IMR-90 (cell line): ENCODE data around the gene ERMAP. TPM values are rescaled to one million over a fixed set of nuclear protein-coding genes. Genes with fewer than 3 reads are reported as not detected.
A peak's percentile ranks its signal among the peaks of the same experiment; 100 is the strongest.

Experiments
- ATAC-seq: fragments of 200-7000 bp; cut with Tn5 transposase; 2 replicates; pipeline ENCODE4 v1.9.1; 2020; ENCODE audit warnings: low read depth, mild to moderate bottlenecking, moderate library complexity
- BruUV-seq: library from RNA; stranded (reverse); fragments of 400-500 nt; replicated peaks from 2 replicates; lab custom pipeline; 2021; lab: Mats Ljungman, UMichigan
- CTCF ChIA-PET: fragments of 300-600 bp; formaldehyde crosslinking; extraction: SDS; loops from one replicate; lab custom pipeline; 2021; ENCODE audit warnings: antibody characterized with exemption; lab: Yijun Ruan, JAX
- POLR2A ChIA-PET: fragments of 300-600 bp; sonication (Branson Sonifier 250); formaldehyde crosslinking; loops from one replicate; lab custom pipeline; 2022; ENCODE audit warnings: antibody characterized with exemption; ENCODE audit not compliant: unreplicated experiment; lab: Charles Lee
- DNase-seq: peaks from one replicate; pipeline ENCODE4 v3.0.0; 2013
- H2AFZ ChIP-seq: replicated peaks from 2 replicates; pipeline ENCODE3; 2013; ENCODE audit warnings: low read length, mild to moderate bottlenecking; ENCODE audit not compliant: poor library complexity
- H2AK5ac ChIP-seq: 2 replicates; pipeline ENCODE4 v1.6.1; 2013; ENCODE audit warnings: low read depth, low read length, inconsistent platforms
- H2AK9ac ChIP-seq: replicated peaks from 2 replicates; pipeline ENCODE3; 2013; ENCODE audit warnings: mild to moderate bottlenecking, low read depth, low read length, moderate library complexity; ENCODE audit not compliant: poor library complexity
- H2BK120ac ChIP-seq: 2 replicates; pipeline ENCODE4 v1.6.1; 2013; ENCODE audit warnings: low read depth, low read length, inconsistent platforms
- H2BK15ac ChIP-seq: 3 replicates; pipeline ENCODE4 v1.6.1; 2013; ENCODE audit warnings: low read depth, low read length, inconsistent platforms
- H2BK20ac ChIP-seq: 2 replicates; pipeline ENCODE4 v1.6.1; 2013; ENCODE audit warnings: low read depth, mild to moderate bottlenecking, inconsistent platforms, low read length, moderate library complexity
- H2BK5ac ChIP-seq: 2 replicates; pipeline ENCODE4 v1.6.1; 2013; ENCODE audit warnings: mild to moderate bottlenecking, low read depth, low read length, inconsistent platforms; ENCODE audit not compliant: poor library complexity, severe bottlenecking
- H3K14ac ChIP-seq: replicated peaks from 2 replicates; pipeline ENCODE4 v1.6.1; 2013; ENCODE audit warnings: low read depth, low read length, inconsistent platforms
- H3K18ac ChIP-seq: 2 replicates; pipeline ENCODE4 v1.6.1; 2013; ENCODE audit warnings: low read depth, low read length, control low read depth
- H3K23ac ChIP-seq: 2 replicates; pipeline ENCODE4 v1.6.1; 2013; ENCODE audit warnings: low read depth, low read length, inconsistent platforms
- H3K27ac ChIP-seq: 2 replicates; pipeline ENCODE4 v1.5.1; 2013; ENCODE audit warnings: mild to moderate bottlenecking, control low read depth, low read length; ENCODE audit not compliant: insufficient read depth
- H3K27me3 ChIP-seq: 2 replicates; pipeline ENCODE4 v1.6.1; 2013; ENCODE audit warnings: low read length; ENCODE audit not compliant: control insufficient read depth, insufficient read depth
- H3K36me3 ChIP-seq: 2 replicates; pipeline ENCODE4 v1.6.1; 2013; ENCODE audit warnings: low read length, mixed read lengths; ENCODE audit not compliant: control insufficient read depth, insufficient read depth
- H3K4ac ChIP-seq: 2 replicates; pipeline ENCODE4 v1.6.1; 2013; ENCODE audit warnings: low read depth, low read length, inconsistent platforms
- H3K4me1 ChIP-seq: 2 replicates; pipeline ENCODE4 v1.6.1; 2013; ENCODE audit warnings: low read length, mixed read lengths; ENCODE audit not compliant: control insufficient read depth, insufficient read depth
- H3K4me2 ChIP-seq: 2 replicates; pipeline ENCODE4 v1.6.1; 2013; ENCODE audit warnings: low read depth, mild to moderate bottlenecking, control low read depth, low read length, moderate library complexity
- H3K4me3 ChIP-seq: 2 replicates; pipeline ENCODE4 v1.5.1; 2013; ENCODE audit warnings: low read depth, mild to moderate bottlenecking, control low read depth, low read length, moderate library complexity; ENCODE audit not compliant: insufficient read depth
- H3K56ac ChIP-seq: 2 replicates; pipeline ENCODE4 v1.6.1; 2013; ENCODE audit warnings: low read length, inconsistent platforms; ENCODE audit not compliant: insufficient read depth; ENCODE audit errors: extremely low read depth
- H3K79me1 ChIP-seq, 2 experiments: 2 replicates each; pipeline ENCODE4 v1.6.1; 2013; ENCODE audit warnings: low read length in 2 of 2, inconsistent platforms in 1 of 2, low read depth in 1 of 2
- H3K9ac ChIP-seq: 2 replicates; pipeline ENCODE4 v1.6.1; 2013; ENCODE audit warnings: low read depth, low read length, control low read depth
- H3K9me1 ChIP-seq: 2 replicates; pipeline ENCODE4 v1.6.1; 2013; ENCODE audit warnings: low read length, inconsistent platforms; ENCODE audit not compliant: insufficient read depth
- H3K9me3 ChIP-seq: 2 replicates; pipeline ENCODE4 v1.6.1; 2013; ENCODE audit warnings: low read length; ENCODE audit not compliant: control insufficient read depth, insufficient read depth
- H4K20me1 ChIP-seq: 2 replicates; pipeline ENCODE4 v1.6.1; 2013; ENCODE audit warnings: low read length, inconsistent platforms; ENCODE audit not compliant: insufficient read depth
- H4K5ac ChIP-seq: 2 replicates; pipeline ENCODE4 v1.6.1; 2013; ENCODE audit warnings: mild to moderate bottlenecking, low read depth, low read length, control low read depth
- H4K8ac ChIP-seq, 2 experiments: 2 replicates each; pipeline ENCODE4 v1.6.1; 2013; ENCODE audit warnings: low read depth in 2 of 2, low read length in 2 of 2, control low read depth in 1 of 2, inconsistent platforms in 1 of 2
- H4K91ac ChIP-seq: 2 replicates; pipeline ENCODE4 v1.6.1; 2013; ENCODE audit warnings: low read depth, low read length, inconsistent platforms; ENCODE audit not compliant: insufficient read depth
- BHLHE40 ChIP-seq: fragments of 150-350 bp; IDR thresholded peaks from 2 replicates; pipeline ENCODE4 v1.6.1; 2016; ENCODE audit warnings: mild to moderate bottlenecking, low read depth, low read length
- CEBPB ChIP-seq: IDR thresholded peaks from 2 replicates; pipeline ENCODE4 v1.6.1; 2012; ENCODE audit warnings: low read depth, low read length, improper control_type of control experiment
- CHD1 ChIP-seq: IDR thresholded peaks from 2 replicates; pipeline ENCODE4 v1.6.1; 2012; ENCODE audit warnings: low read depth, low read length, improper control_type of control experiment
- FOS ChIP-seq: fragments of 150-350 bp; IDR thresholded peaks from 2 replicates; pipeline ENCODE4 v1.6.1; 2016; ENCODE audit warnings: low read depth, low read length
- MAFK ChIP-seq: IDR thresholded peaks from 2 replicates; pipeline ENCODE4 v1.6.1; 2012; ENCODE audit warnings: low read depth, low read length, improper control_type of control experiment
- MAZ ChIP-seq: IDR thresholded peaks from 2 replicates; pipeline ENCODE4 v1.6.1; 2012; ENCODE audit warnings: low read depth, mild to moderate bottlenecking, low read length, improper control_type of control experiment, moderate library complexity, borderline replicate concordance
- MXI1 ChIP-seq: IDR thresholded peaks from 2 replicates; pipeline ENCODE4 v1.6.1; 2012; ENCODE audit warnings: low read depth, mild to moderate bottlenecking, low read length, moderate library complexity, borderline replicate concordance
- NFE2L2 ChIP-seq: fragments of 150-350 bp; IDR thresholded peaks from 2 replicates; pipeline ENCODE4 v1.6.1; 2016; ENCODE audit warnings: low read depth, mild to moderate bottlenecking, low read length
- POLR2A ChIP-seq: IDR thresholded peaks from 2 replicates; pipeline ENCODE4 v1.6.1; 2012; ENCODE audit warnings: mild to moderate bottlenecking, low read depth, low read length
- RCOR1 ChIP-seq: IDR thresholded peaks from 2 replicates; pipeline ENCODE4 v1.6.1; 2012; ENCODE audit warnings: mild to moderate bottlenecking, low read length, improper control_type of control experiment; ENCODE audit not compliant: insufficient replicate concordance
- RFX5 ChIP-seq: IDR thresholded peaks from 2 replicates; pipeline ENCODE4 v1.8.0; 2012; ENCODE audit warnings: low read depth, mild to moderate bottlenecking, low read length, moderate library complexity
- SMC3 ChIP-seq: fragments of 150-350 bp; IDR thresholded peaks from 2 replicates; pipeline ENCODE4 v1.6.1; 2016; ENCODE audit warnings: low read depth, mild to moderate bottlenecking, antibody characterized with exemption, low read length, moderate library complexity
- WGBS, 2 experiments: methylation state at CpG; one replicate each; pipeline versions ENCODE4 v1.1.5 to v1.1.7; 2013; ENCODE audit warnings: missing lambda C conversion rate in 2 of 2; ENCODE audit not compliant: insufficient read length in 1 of 2; ENCODE audit errors: extremely low coverage in 2 of 2; 5-methylcytosine and 5-hydroxymethylcytosine counted together
- dilution Hi-C: fragments of 300-500 bp; cut with HindIII; formaldehyde crosslinking; loops from one replicate; pipeline ENCODE4 v1.14.3; 2018; ENCODE audit warnings: low sequenced_read_pairs; ENCODE audit not compliant: unreplicated experiment
- in situ Hi-C: fragments of 300-500 bp; cut with MboI; formaldehyde crosslinking; loops from 3 replicates; pipeline ENCODE4 v1.14.3; 2019; ENCODE audit warnings: low sequenced_read_pairs, inconsistent platforms, mixed read lengths
- intact Hi-C: fragments of 100-400 bp; cut with micrococcal nuclease; formaldehyde crosslinking; loops from 2 replicates; pipeline ENCODE4 v1.10.0; 2022
- polyA plus RNA-seq, 3 experiments: library from polyadenylated mRNA; depleted of rRNA; stranded (reverse); fragments of >200 nt; gene quantifications; 2 replicates each; pipeline ENCODE4 v1.2.3, GENCODE V29; 2012; ENCODE audit warnings: low replicate concordance in 1 of 3
- total RNA-seq: library from RNA; depleted of rRNA; stranded (reverse); fragments of >200 nt; gene quantifications from 2 replicates; pipeline ENCODE4 v1.2.3, GENCODE V29; 2012
- TF ChIP-seq, protein P1 (sequence below): conservative IDR thresholded peaks from 2 replicates; pipeline ENCODE4 v1.5.1; 2012; ENCODE audit warnings: mild to moderate bottlenecking, low read depth, low read length, improper control_type of control experiment
- TF ChIP-seq, protein P2 (sequence below): fragments of 150-350 bp; IDR thresholded peaks from 2 replicates; pipeline ENCODE4 v1.6.1; 2017; ENCODE audit warnings: mild to moderate bottlenecking, antibody characterized with exemption, low read length, low read depth
- TF ChIP-seq, protein P3 (sequence below): fragments of 150-350 bp; IDR thresholded peaks from 2 replicates; pipeline ENCODE4 v1.6.1; 2016; ENCODE audit warnings: low read depth, mild to moderate bottlenecking, low read length, moderate library complexity, borderline replicate concordance

The ERMAP gene
- total and polyA plus RNA-seq, 2 of the 4 experiments (the other 2 are of a cell fraction), result 5.0 to 7.2 TPM

DNA sequence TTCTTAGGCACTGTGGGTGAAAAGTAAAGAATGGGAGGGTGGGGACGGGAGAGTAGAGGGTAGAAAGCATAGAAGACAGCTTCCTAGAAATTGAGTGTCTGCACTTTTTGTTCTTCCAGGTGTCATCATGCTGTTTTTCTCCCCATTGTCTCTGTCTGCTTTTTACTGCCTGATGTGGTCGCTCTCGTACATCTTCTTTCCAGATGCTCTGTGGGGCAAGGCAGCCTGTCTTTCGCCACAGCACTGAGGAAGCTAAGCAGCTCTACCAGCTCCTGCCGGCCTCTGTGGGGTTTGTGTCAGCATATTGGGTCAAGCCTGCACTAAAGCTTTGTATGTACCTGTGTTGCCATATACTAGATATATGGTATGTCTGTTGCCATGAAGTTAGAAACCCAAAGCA lies 18.9 kb upstream of the ERMAP start:
- no peak overlapping the region for H2AFZ ChIP-seq
- H3K36me3 ChIP-seq, result no peaks in the 10 kb centered on the region
- H4K8ac ChIP-seq, result no peak overlapping the region
- DNase-seq (no peak), ATAC-seq (no peak)
- H2BK5ac ChIP-seq, result no peak overlapping the region
- no peak overlapping the region for H3K4me2 ChIP-seq
- H3K4me3 ChIP-seq, result no peak overlapping the region
- H2AK5ac ChIP-seq, result no peak overlapping the region
- H3K79me1 ChIP-seq, result no peaks in the 10 kb centered on the region
- in situ Hi-C loops, result no loop called here
- POLR2A ChIA-PET, result no interaction called here
- no peak overlapping the region for H3K14ac ChIP-seq
- no peaks in the 10 kb centered on the region for H3K9me1 ChIP-seq
- intact Hi-C loops, result no loop called here
- 71% methylated on average over 2 of the region's 5 CpGs; no CpG with 5 or more reads in 1 of the 2 experiments for WGBS, 2 experiments
- H3K18ac ChIP-seq, result no peak overlapping the region
- no peaks in the 10 kb centered on the region for H3K4me1 ChIP-seq
- H2BK20ac ChIP-seq, result no peak overlapping the region
- BruUV-seq, result no TSS peak
- no peak overlapping the region for H3K9ac ChIP-seq
- H3K27me3 ChIP-seq, result peaks cover 7% of the 10 kb centered on the region
- no peak overlapping the region for H3K56ac ChIP-seq
- no peak overlapping the region for H4K5ac ChIP-seq
- no peak overlapping the region for H2BK15ac ChIP-seq
- dilution Hi-C loops, result no loop called here
- no peaks in the 10 kb centered on the region for H3K9me3 ChIP-seq
- H2AK9ac ChIP-seq, result no peak overlapping the region
- TF ChIP-seq, protein P1, sequence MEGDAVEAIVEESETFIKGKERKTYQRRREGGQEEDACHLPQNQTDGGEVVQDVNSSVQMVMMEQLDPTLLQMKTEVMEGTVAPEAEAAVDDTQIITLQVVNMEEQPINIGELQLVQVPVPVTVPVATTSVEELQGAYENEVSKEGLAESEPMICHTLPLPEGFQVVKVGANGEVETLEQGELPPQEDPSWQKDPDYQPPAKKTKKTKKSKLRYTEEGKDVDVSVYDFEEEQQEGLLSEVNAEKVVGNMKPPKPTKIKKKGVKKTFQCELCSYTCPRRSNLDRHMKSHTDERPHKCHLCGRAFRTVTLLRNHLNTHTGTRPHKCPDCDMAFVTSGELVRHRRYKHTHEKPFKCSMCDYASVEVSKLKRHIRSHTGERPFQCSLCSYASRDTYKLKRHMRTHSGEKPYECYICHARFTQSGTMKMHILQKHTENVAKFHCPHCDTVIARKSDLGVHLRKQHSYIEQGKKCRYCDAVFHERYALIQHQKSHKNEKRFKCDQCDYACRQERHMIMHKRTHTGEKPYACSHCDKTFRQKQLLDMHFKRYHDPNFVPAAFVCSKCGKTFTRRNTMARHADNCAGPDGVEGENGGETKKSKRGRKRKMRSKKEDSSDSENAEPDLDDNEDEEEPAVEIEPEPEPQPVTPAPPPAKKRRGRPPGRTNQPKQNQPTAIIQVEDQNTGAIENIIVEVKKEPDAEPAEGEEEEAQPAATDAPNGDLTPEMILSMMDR, result no peak
- TF ChIP-seq SMC3 (no peak), RCOR1 (no peak), MXI1 (no peak), MAFK (no peak), POLR2A (no peak), BHLHE40 (no peak), NFE2L2 (no peak), MAZ (no peak), FOS (no peak), CHD1 (no peak), CEBPB (no peak), RFX5 (no peak)
- TF ChIP-seq, protein P2, sequence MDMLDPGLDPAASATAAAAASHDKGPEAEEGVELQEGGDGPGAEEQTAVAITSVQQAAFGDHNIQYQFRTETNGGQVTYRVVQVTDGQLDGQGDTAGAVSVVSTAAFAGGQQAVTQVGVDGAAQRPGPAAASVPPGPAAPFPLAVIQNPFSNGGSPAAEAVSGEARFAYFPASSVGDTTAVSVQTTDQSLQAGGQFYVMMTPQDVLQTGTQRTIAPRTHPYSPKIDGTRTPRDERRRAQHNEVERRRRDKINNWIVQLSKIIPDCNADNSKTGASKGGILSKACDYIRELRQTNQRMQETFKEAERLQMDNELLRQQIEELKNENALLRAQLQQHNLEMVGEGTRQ, result no peak
- TF ChIP-seq, protein P3, sequence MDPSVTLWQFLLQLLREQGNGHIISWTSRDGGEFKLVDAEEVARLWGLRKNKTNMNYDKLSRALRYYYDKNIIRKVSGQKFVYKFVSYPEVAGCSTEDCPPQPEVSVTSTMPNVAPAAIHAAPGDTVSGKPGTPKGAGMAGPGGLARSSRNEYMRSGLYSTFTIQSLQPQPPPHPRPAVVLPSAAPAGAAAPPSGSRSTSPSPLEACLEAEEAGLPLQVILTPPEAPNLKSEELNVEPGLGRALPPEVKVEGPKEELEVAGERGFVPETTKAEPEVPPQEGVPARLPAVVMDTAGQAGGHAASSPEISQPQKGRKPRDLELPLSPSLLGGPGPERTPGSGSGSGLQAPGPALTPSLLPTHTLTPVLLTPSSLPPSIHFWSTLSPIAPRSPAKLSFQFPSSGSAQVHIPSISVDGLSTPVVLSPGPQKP, result no peak
- H3K4ac ChIP-seq, result no peak overlapping the region
- 0 out of 2 replicates have a peak overlapping the region, but pooled peaks have one; percentile 31 for H3K23ac ChIP-seq
- no peaks in the 10 kb centered on the region for H4K20me1 ChIP-seq
- H3K27ac ChIP-seq, result no peak overlapping the region
- H2BK120ac ChIP-seq, result no peak overlapping the region
- CTCF ChIA-PET, result interaction anchor here (1.1 to 1.4 kb wide), 2 partner anchors 10 to 20 kb away, joined by 3 read pairs; no protein-coding TSS in a partner anchor
- H4K91ac ChIP-seq, result no peak overlapping the region
